SKM-1 treated with dmso at 0.1 percent for 144 hours (cell line): ENCODE data around the gene ALS2CL.
"Not testable (repeated sequence)": the region's sequence is repeated elsewhere in the genome, so short reads cannot be mapped to it uniquely, and the experiment has no call there.

Source experiments
- DNase-seq: peaks from one replicate; lab custom pipeline; 2025; ENCODE audit not compliant: unreplicated experiment; lab: John Stamatoyannopoulos, UW

Gene ALS2CL

GRCh38 chr3:46705022-46705530, 11.6 kb upstream of the ALS2CL start:
- DNase-seq, result peak; percentile 66

GRCh38 chr3:46704346-46704745, 10.9 kb upstream of the ALS2CL start:
- DNase-seq, result not testable (repeated sequence)

- DNase-seq, result no peak
Observed at GRCh38 chr3:46703013-46703520, 9.6 kb upstream of the ALS2CL start.

- DNase-seq, result no peak
Observed at GRCh38 chr3:46702246-46703012, 8.9 kb upstream of the ALS2CL start.

- DNase-seq, result no peak
Observed at GRCh38 chr3:46701181-46701939, 7.9 kb upstream of the ALS2CL start, which contains the start of gene TMIE. TMIE (plus strand) TSS chr3:46701392; CDS start chr3:46701488, 96 bp downstream.

GRCh38 chr3:46700772-46701171, 7.3 kb upstream of the ALS2CL start:
- DNase-seq, result no peak

GRCh38 chr3:46699676-46700523, 6.4 kb upstream of the ALS2CL start:
- peak; percentile 45 for DNase-seq

- DNase-seq, result no peak
Observed at GRCh38 chr3:46695962-46696894, 2.7 kb upstream of the ALS2CL start.

- peak; percentile 79 for DNase-seq
Observed at GRCh38 chr3:46695177-46695961, 1.9 kb upstream of the ALS2CL start.

- no peak for DNase-seq
Observed at GRCh38 chr3:46694520-46694919, 1.0 kb upstream of the ALS2CL start.

- no peak for DNase-seq
Observed at GRCh38 chr3:46693892-46694226, 380 bp upstream of the ALS2CL start.

GRCh38 chr3:46692566-46692990, 901 bp downstream of the ALS2CL start:
- no peak for DNase-seq

GRCh38 chr3:46690798-46691197, 2.7 kb downstream of the ALS2CL start:
- no peak for DNase-seq

GRCh38 chr3:46685446-46685845, 8.0 kb downstream of the ALS2CL start:
- DNase-seq, result no peak

- no peak for DNase-seq
Observed at GRCh38 chr3:46684891-46685290, 8.6 kb downstream of the ALS2CL start.

GRCh38 chr3:46682974-46683373, 10.5 kb downstream of the ALS2CL start:
- no peak for DNase-seq

GRCh38 chr3:46681856-46682540, 11.5 kb downstream of the ALS2CL start:
- DNase-seq, result peak; percentile 36

GRCh38 chr3:46681387-46681786, 12.1 kb downstream of the ALS2CL start:
- DNase-seq, result no peak
